ENCODE data around the gene HRC. TPM values are rescaled to one million over a fixed set of nuclear protein-coding genes. Genes with fewer than 3 reads are reported as not detected.

HRC gene
- total and polyA plus RNA-seq, 2 of the 8 experiments (the other 6 are each of a cell fraction or from before 2014, with no cell fraction given) = 2.3 to 2.6 TPM

- no peak for TF ChIP-seq CHD7 (IDR thresholded peaks at IDR 0.05; ENCODE audit: insufficient replicate concordance, low read length)
- TF ChIP-seq ASH2L (IDR thresholded peaks at IDR 0.05; ENCODE audit: low read length) = peak; percentile 67
- no peak for TF ChIP-seq SIRT6 (IDR thresholded peaks at IDR 0.05; ENCODE audit: low read length)
- TF ChIP-seq HDAC2 (IDR thresholded peaks at IDR 0.05; ENCODE audit: borderline replicate concordance in 1 of 2, low read depth in 2 of 2, low read length in 2 of 2) = no peak
- TF ChIP-seq RXRA (IDR thresholded peaks at IDR 0.05; ENCODE audit: insufficient read depth, low read depth, low read length) = no peak
- TF ChIP-seq SP4 (IDR thresholded peaks at IDR 0.05; ENCODE audit: low read length) = peak; percentile 89; the same call in 1 of the 2 replicates
- TF ChIP-seq POLR2A (IDR thresholded peaks at IDR 0.05; ENCODE audit: control extremely low read depth in 1 of 2, low read depth in 2 of 2, low read length in 2 of 2) = peak in 1 of 2 experiments; percentile 69; a peak in 2 of 3 replicates
- no peak for TF ChIP-seq RBBP5 (IDR thresholded peaks at IDR 0.05; ENCODE audit: borderline replicate concordance, low read depth, low read length)
- peak; percentile 61; the same call in 1 of the 2 replicates for TF ChIP-seq SP1 (IDR thresholded peaks at IDR 0.05; ENCODE audit: low read depth, low read length)
- no peak; the same call in 1 of the 2 replicates for TF ChIP-seq KDM1A (IDR thresholded peaks at IDR 0.05; ENCODE audit: borderline replicate concordance, low read length)
These were observed 27.3 kb downstream of the HRC start (continued) for GRCh38 chr19:49127674-49128544.

Data from H1 (cell line).